ENCODE results near the gene SIM1.

DNA sequence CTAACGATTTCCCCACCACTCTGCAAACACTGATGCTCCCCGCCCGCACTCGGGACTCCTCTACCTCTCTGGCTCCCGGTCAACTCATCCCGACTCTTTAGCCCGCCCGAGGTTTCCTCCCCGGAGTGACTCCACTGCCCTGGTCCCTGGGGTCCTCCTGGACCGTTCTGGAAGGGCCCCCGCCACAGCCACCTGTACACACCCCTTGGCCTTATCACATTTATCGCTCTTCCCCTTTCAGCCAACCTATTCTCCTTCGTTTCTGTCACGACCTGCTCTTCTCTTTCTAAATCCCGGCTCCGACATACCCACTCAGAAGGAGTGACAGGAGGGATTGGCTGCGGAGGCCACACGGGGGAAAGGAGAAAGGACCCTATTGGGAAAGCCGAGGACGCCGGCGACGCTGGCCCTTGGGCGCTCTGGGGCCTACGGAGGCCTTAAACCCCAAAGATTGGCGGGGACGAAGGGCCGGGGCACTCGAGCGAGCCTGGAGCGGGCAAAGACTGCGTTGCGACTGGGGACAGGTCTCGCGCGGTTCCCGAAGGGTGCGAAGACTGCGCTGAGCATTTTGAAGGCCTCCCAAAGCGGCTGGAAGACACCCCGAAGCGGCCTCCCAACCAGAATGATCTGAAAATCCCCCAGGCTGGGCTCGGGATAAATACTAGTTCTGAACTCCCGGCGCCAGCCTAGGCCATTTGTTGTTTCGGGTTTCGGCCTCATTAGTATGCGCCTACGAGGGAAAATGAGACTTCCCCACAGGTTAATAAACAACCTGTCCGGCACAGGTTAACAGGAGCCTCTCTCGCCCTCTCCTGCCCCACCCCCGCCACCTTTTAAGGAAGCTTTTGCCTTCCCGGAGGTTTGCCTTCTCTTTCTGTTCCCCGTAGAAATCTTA is 9.2 kb downstream of the SIM1 start:
- TF ChIP-seq CTCF (IDR thresholded peaks at IDR 0.05) (no peak), POLR2AphosphoS5 (IDR thresholded peaks at IDR 0.05) (no peak), POLR2A (IDR thresholded peaks at IDR 0.05) (no peak), EP300 (IDR thresholded peaks at IDR 0.05) (no peak)
